HEK293T (cell line): ENCODE results near the gene CDH4.

ENCODE experiments used
- CTCF ChIA-PET: fragments of 350-600 bp; formaldehyde crosslinking; extraction: SDS; loops from one replicate; lab custom pipeline; 2021; ENCODE audit warnings: antibody characterized with exemption, inconsistent platforms; lab: Yijun Ruan, JAX
- POLR2A ChIA-PET: fragments of 350-600 bp; formaldehyde crosslinking; extraction: SDS; loops from one replicate; lab custom pipeline; 2020; ENCODE audit warnings: antibody characterized with exemption, inconsistent platforms; lab: Yijun Ruan, JAX
- DNase-seq: peaks from one replicate; pipeline ENCODE4 v3.0.0; 2012; ENCODE audit warnings: mixed read lengths; ENCODE audit errors: extremely low spot score
- ARNT ChIP-seq: fragments of 450-650 bp; IDR thresholded peaks from 2 replicates; pipeline ENCODE4 v1.6.1; 2017; ENCODE audit warnings: mild to moderate bottlenecking
- BHLHE40 ChIP-seq: fragments of 450-650 bp; IDR thresholded peaks from 2 replicates; pipeline ENCODE4 v1.6.1; 2016; ENCODE audit warnings: mild to moderate bottlenecking, moderate library complexity, borderline replicate concordance
- CTBP1 ChIP-seq: fragments of 450-650 bp; IDR thresholded peaks from 2 replicates; pipeline ENCODE4 v1.6.1; 2016; ENCODE audit warnings: borderline replicate concordance
- ELF4 ChIP-seq: fragments of 450-650 bp; IDR thresholded peaks from 2 replicates; pipeline ENCODE4 v1.6.1; 2017; ENCODE audit warnings: antibody characterized with exemption
- FOXA1 ChIP-seq: fragments of 450-650 bp; IDR thresholded peaks from 2 replicates; pipeline ENCODE4 v1.6.1; 2016; ENCODE audit warnings: mild to moderate bottlenecking
- FOXK2 ChIP-seq: fragments of 450-650 bp; IDR thresholded peaks from 2 replicates; pipeline ENCODE4 v1.6.1; 2016; ENCODE audit warnings: mild to moderate bottlenecking
- FOXM1 ChIP-seq: fragments of 450-650 bp; IDR thresholded peaks from 2 replicates; pipeline ENCODE4 v1.6.1; 2017; ENCODE audit warnings: mild to moderate bottlenecking, borderline replicate concordance
- HDGF ChIP-seq: fragments of 450-650 bp; IDR thresholded peaks from 2 replicates; pipeline ENCODE4 v1.6.1; 2017; ENCODE audit warnings: antibody characterized with exemption, borderline replicate concordance
- L3MBTL2 ChIP-seq: fragments of 450-650 bp; conservative IDR thresholded peaks from 2 replicates; pipeline ENCODE4 v1.6.1; 2016; ENCODE audit warnings: mild to moderate bottlenecking
- LEF1 ChIP-seq: fragments of 450-650 bp; IDR thresholded peaks from 2 replicates; pipeline ENCODE4 v1.6.1; 2017; ENCODE audit warnings: mild to moderate bottlenecking, borderline replicate concordance
- NFRKB ChIP-seq: fragments of 450-650 bp; IDR thresholded peaks from 2 replicates; pipeline ENCODE4 v1.6.1; 2016; ENCODE audit warnings: mild to moderate bottlenecking, moderate library complexity
- SP1 ChIP-seq: fragments of 450-650 bp; IDR thresholded peaks from 2 replicates; pipeline ENCODE4 v1.6.1; 2017
- SUZ12 ChIP-seq: fragments of 450-650 bp; IDR thresholded peaks from 2 replicates; pipeline ENCODE4 v1.6.1; 2016; ENCODE audit warnings: mild to moderate bottlenecking
- TARDBP ChIP-seq: fragments of 450-650 bp; IDR thresholded peaks from 2 replicates; pipeline ENCODE4 v1.6.1; 2016
- ZNF384 ChIP-seq: fragments of 450-650 bp; IDR thresholded peaks from 2 replicates; pipeline ENCODE4 v1.6.1; 2016
- TF ChIP-seq, protein P1 (sequence below): fragments of 450-650 bp; IDR thresholded peaks from 2 replicates; pipeline ENCODE4 v1.6.1; 2016

CDH4 gene

DNA sequence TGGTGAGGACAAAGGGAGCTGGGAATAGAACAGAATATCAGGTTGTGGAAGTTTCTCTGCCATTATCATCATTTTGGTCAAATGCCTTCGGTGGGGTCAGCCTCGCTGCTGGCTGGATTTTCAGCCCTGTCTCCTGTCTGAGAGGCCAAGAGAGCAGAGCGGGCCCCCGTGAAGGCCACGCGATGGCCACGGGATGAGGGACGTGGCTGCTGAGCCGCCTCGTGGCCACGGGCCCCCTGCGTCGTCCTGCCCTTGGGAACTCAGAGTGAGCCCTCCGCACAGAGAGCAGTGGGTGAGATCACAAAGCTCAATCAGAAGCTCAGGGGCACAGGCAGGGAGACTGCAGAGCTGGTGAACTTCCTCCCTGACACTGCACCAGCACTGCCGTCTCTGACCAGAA, 363.7 kb downstream of the CDH4 start:
- POLR2A ChIA-PET, result no interaction called here
- CTCF ChIA-PET, result no interaction called here
- no peak for DNase-seq
- TF ChIP-seq LEF1 (no peak), L3MBTL2 (no peak), ARNT (no peak), FOXA1 (no peak), SP1 (no peak), ZNF384 (no peak), HDGF (no peak), BHLHE40 (no peak), ELF4 (no peak)
- TF ChIP-seq, protein P1, sequence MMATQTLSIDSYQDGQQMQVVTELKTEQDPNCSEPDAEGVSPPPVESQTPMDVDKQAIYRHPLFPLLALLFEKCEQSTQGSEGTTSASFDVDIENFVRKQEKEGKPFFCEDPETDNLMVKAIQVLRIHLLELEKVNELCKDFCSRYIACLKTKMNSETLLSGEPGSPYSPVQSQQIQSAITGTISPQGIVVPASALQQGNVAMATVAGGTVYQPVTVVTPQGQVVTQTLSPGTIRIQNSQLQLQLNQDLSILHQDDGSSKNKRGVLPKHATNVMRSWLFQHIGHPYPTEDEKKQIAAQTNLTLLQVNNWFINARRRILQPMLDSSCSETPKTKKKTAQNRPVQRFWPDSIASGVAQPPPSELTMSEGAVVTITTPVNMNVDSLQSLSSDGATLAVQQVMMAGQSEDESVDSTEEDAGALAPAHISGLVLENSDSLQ, result no peak

DNA sequence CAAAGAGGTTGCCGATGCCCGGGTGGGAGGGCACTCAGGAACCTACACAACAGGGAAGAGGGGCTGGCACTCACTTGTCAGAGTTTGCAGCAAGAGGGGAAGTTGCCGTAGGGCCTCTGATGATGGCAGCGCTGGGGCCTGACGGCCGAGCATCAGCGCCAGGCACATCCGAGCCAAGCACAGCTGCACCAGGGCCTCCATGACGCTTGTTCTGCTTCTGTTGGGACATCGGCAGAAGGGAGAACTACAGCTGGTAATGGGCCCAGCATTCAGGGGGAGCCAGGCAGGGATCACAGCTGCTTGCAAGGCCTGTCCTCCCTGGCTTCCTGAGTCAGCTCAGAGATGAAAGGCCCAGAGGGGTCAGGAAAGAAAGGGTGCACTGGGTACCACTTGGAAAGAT, 367.7 kb downstream of the CDH4 start:
- POLR2A ChIA-PET, result no interaction called here
- no peak for TF ChIP-seq FOXK2
- no peak for TF ChIP-seq TARDBP
- TF ChIP-seq ARNT, result no peak
- no peak for TF ChIP-seq NFRKB
- CTCF ChIA-PET, result no interaction called here
- DNase-seq, result no peak

- CTCF ChIA-PET, result no interaction called here
- POLR2A ChIA-PET, result no interaction called here
- no peak for TF ChIP-seq HDGF
- TF ChIP-seq, protein P1, result peak; percentile 41; the same call in 1 of the 2 replicates
- no peak for DNase-seq
Measured at GRCh38 chr20:61620174-61620573, 368.1 kb downstream of the CDH4 start.

DNA sequence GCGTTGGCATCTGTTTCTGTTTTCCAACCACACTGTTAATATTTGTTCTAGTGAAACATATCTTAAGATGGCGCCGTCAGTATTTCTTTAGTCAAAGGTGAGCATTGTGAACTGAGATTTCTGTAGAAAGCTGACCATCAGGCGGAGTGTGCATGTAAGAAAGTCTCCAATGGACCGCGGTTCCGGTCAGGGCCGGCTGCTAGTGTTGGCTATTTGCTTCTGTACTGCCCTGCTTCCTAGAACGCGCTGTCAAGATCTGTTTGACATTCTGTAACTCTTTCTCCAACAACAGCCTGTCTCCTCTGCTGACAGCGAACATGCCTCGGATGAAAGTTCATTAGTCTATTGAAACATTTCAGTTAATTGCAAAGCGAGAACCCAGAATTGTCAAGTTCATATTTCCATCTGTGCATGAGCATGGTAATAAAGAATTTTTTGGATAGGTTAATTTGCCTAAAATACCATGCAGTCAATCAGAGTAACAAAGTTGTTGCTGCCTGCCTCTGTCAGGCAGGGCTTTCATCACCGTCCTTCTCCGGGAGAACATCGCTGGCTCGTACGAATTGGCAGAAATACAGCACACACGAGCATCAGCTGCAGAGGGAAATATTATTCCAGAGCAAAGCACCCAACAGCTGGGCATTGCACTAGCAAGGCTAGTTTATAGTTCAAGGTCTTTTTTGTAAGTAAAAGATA, 369.1 kb downstream of the CDH4 start:
- ChIA-PET POLR2A (no interaction called here), CTCF (no interaction called here)

GRCh38 chr20:61621852-61622251, 369.8 kb downstream of the CDH4 start:
- POLR2A ChIA-PET, result no interaction called here
- DNase-seq, result no peak
- TF ChIP-seq ZNF384 (no peak), NFRKB (no peak), HDGF (no peak), TARDBP (no peak), FOXK2 (no peak), FOXM1 (no peak), LEF1 (no peak), CTBP1 (no peak), L3MBTL2 (no peak), SUZ12 (no peak), ELF4 (no peak)
- CTCF ChIA-PET, result no interaction called here

More for the DNA sequence above, 369.1 kb downstream of the CDH4 start:
- no peak for TF ChIP-seq FOXM1
- no peak for TF ChIP-seq FOXK2
- TF ChIP-seq ELF4, result no peak
- TF ChIP-seq BHLHE40, result no peak
- TF ChIP-seq, protein P1, result no peak
- no peak for TF ChIP-seq HDGF
- TF ChIP-seq ARNT, result no peak
- TF ChIP-seq LEF1, result no peak
- no peak for TF ChIP-seq SUZ12
- DNase-seq, result no peak

GRCh38 chr20:61623451-61623850, 371.4 kb downstream of the CDH4 start:
- no peak for DNase-seq
- ChIA-PET CTCF (no interaction called here), POLR2A (no interaction called here)
- no peak for TF ChIP-seq FOXK2
- TF ChIP-seq SUZ12, result no peak

DNA sequence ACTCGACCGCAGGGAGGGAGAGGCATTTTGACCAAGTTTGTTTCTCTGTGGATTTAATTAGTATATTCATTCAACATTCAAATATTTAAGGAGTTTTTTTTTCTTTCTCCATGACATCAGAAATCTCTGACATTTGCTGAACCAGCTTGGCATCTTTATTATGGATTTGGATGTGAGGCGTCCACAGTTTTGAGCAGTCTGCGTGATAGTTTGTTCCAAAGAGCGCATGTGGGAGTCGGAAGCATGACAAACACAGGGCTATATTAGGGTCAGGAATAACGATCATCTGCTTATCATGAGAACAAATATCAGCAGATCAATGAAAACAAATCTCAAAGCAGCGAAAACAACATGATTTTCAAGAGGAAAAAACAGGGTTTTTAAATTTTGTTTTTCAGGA, 373.2 kb downstream of the CDH4 start:
- DNase-seq, result no peak
- TF ChIP-seq, protein P1, result no peak
- TF ChIP-seq CTBP1 (no peak), ARNT (no peak), SP1 (no peak), ELF4 (no peak)
- ChIA-PET POLR2A (no interaction called here), CTCF (no interaction called here)
